Measurements from ENCODE around the gene ESYT1. TPM values are rescaled to one million over a fixed set of nuclear protein-coding genes. Genes with fewer than 3 reads are reported as not detected.

ESYT1 gene
- total and polyA plus RNA-seq, 2 donors (not counting 3 experiments of a cell fraction or from before 2014, with no cell fraction given): 161 to 234 TPM

DNA sequence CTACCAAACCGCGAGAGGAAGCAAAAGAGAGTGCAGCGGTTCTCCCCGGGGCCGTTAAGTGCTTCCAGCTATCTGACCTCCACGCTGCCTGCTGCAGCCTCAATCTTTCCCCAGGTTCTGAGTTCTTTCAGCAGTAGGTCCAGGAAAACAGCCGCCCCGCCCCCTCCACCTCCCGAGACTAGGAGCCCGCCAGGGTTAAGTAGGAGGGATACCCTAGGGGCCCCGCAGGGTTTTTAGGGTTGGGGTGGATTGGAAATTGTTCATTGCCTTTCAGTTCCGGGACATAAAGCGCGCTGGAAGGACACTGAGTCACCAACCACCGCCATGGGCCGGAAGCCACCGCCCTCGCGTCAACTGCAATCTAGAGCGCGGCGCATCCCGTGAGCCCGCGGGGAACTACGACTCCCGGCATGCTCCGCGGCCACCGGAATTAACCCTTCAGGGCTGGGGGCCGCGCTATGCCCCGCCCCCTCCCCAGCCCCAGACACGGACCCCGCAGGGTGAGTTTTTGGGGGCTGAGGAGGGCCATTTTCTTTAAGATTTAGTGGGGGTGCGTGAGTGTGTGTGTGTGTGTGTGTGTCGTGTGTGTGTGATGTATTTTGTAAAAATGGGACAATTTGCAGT lies 24.2 kb downstream of the ESYT1 start, which contains the start of gene MYL6B:
TSS of gene MYL6B (plus strand) at position 456 of the 624 bp plus-strand sequence. CDS start 1,332 bp downstream, outside the sequence.
- intact Hi-C loops (cut with micrococcal nuclease) (loop anchor here (1.0 kb wide), 1 partner anchor 24 kb away; the partner anchor contains the start of gene ESYT1), dilution Hi-C loops (cut with MboI; ENCODE audit: extremely low pct_ligation_motif_present, low sequenced_read_pairs) (no loop called here)
- Histone ChIP-seq H3K79me2 (ENCODE audit: control insufficient read depth, insufficient read depth, low read length) (peaks cover 4% of the 10 kb centered on the region), H3K9me1 (replicated peaks; ENCODE audit: control insufficient read depth, extremely low read depth, insufficient read depth, low read length) (no peaks in the 10 kb centered on the region), H2AFZ (ENCODE audit: low read depth, low read length) (peak within 1 kb of the TSS; percentile 63), H4K20me1 (replicated peaks; ENCODE audit: control insufficient read depth, extremely low read depth, insufficient read depth, low read length) (no peaks in the 10 kb centered on the region), H3K4me3 (replicated peaks in 1 of 3; ENCODE audit: insufficient read depth in 1 of 3, low read depth in 1 of 3, low read length in 3 of 3) (peak within 1 kb of the TSS; percentile 60 to 78 (median 71)), H3K27ac (ENCODE audit: insufficient read depth, low read depth, low read length) (peak within 1 kb of the TSS; percentile 51), H3K4me2 (ENCODE audit: insufficient read depth, low read length) (peak within 1 kb of the TSS; percentile 71), H3K9me3 (replicated peaks; ENCODE audit: control insufficient read depth, insufficient read depth, low read length) (no peaks in the 10 kb centered on the region), H3K36me3 (ENCODE audit: control insufficient read depth in 2 of 2, extremely low read depth in 1 of 2, insufficient read depth in 2 of 2, low read length in 2 of 2) (peaks cover 0 to 7% of the 10 kb centered on the region in 2 experiments), H3K9ac (replicated peaks; ENCODE audit: extremely low read depth, insufficient read depth, low read length) (peak within 1 kb of the TSS; percentile 76), H3K27me3 (ENCODE audit: control insufficient read depth in 2 of 2, insufficient read depth in 2 of 2, low read length in 2 of 2) (no peaks in the 10 kb centered on the region), H3K4me1 (ENCODE audit: control insufficient read depth, extremely low read depth, insufficient read depth, low read length) (peaks cover 17% of the 10 kb centered on the region)
- no TSS peak for BruUV-seq (replicated peaks)
- no peak for TF ChIP-seq GATA2 (IDR thresholded peaks at IDR 0.05; ENCODE audit: insufficient read depth, insufficient read length, low read depth, low read length)
- TF ChIP-seq POLR2A (IDR thresholded peaks at IDR 0.05; ENCODE audit: low read depth, low read length): peak; percentile 50
- TF ChIP-seq POLR2AphosphoS5 (IDR thresholded peaks at IDR 0.05; ENCODE audit: insufficient read depth, low read depth, low read length): peak; percentile 56
- peak; percentile 79 for TF ChIP-seq MYC (IDR thresholded peaks at IDR 0.05; ENCODE audit: low read depth, low read length)
- TF ChIP-seq, protein P1, sequence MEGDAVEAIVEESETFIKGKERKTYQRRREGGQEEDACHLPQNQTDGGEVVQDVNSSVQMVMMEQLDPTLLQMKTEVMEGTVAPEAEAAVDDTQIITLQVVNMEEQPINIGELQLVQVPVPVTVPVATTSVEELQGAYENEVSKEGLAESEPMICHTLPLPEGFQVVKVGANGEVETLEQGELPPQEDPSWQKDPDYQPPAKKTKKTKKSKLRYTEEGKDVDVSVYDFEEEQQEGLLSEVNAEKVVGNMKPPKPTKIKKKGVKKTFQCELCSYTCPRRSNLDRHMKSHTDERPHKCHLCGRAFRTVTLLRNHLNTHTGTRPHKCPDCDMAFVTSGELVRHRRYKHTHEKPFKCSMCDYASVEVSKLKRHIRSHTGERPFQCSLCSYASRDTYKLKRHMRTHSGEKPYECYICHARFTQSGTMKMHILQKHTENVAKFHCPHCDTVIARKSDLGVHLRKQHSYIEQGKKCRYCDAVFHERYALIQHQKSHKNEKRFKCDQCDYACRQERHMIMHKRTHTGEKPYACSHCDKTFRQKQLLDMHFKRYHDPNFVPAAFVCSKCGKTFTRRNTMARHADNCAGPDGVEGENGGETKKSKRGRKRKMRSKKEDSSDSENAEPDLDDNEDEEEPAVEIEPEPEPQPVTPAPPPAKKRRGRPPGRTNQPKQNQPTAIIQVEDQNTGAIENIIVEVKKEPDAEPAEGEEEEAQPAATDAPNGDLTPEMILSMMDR (IDR thresholded peaks at IDR 0.05; ENCODE audit: extremely low read depth in 1 of 2, insufficient read depth in 1 of 2, low read depth in 1 of 2, low read length in 2 of 2): no peak
- TF ChIP-seq EZH2 (IDR thresholded peaks at IDR 0.05; ENCODE audit: borderline replicate concordance, low read depth, low read length, severe bottlenecking): no peak
- TF ChIP-seq FOS (IDR thresholded peaks at IDR 0.05; ENCODE audit: borderline replicate concordance, insufficient read depth, low read length): peak; percentile 88
- TF ChIP-seq JUN (IDR thresholded peaks at IDR 0.05; ENCODE audit: borderline replicate concordance, insufficient read depth, insufficient read length, low read depth): peak; percentile 35
- ChIA-PET POLR2A (no interaction called here), CTCF (interaction anchor here (1.4 to 1.8 kb wide), 3 partner anchors 9 to 37 kb away, joined by 4 to 5 read pairs (median 5); partner anchors contain the start of genes ESYT1 and SMARCC2)
- FAIRE-seq: peak; percentile 98
- DNase-seq (ENCODE audit: low read depth, low spot score): peak; percentile 91
